Stimulated activated CD4-positive, alpha-beta T cell treated with anti-CD3 and anti-CD28 coated beads, Interleukin-2, amount 100 ng/mL, for 24 hours (primary cell): Measurements from ENCODE around the gene TRMT10B.
"Not testable (repeated sequence)": the region's sequence is repeated elsewhere in the genome, so short reads cannot be mapped to it uniquely, and the experiment has no call there.

Source experiments
- DNase-seq, 2 donors: peaks; one replicate each; pipeline ENCODE4 v3.0.0-alpha.2; 2020

Gene TRMT10B

DNA sequence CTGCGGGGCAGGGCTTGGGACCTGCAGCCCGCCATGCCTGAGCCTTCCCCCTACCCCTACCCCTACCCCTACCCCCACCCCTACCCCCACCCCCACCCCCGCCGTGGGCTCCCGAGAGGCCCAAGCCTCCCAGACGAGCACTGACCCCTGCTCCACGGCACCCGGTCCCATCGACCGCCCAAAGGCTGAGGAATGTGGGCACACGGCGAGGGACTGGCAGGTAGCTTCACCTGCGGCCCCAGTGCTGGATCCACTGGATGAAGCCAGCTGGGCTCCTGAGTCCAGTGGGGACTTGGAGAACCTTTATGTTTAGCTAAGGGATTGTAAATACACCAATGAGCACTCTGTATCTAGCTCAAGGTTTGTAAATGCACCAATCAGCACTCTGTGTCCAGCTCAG is 1.5 kb upstream of the TRMT10B start:
- not testable (repeated sequence) for DNase-seq

DNA sequence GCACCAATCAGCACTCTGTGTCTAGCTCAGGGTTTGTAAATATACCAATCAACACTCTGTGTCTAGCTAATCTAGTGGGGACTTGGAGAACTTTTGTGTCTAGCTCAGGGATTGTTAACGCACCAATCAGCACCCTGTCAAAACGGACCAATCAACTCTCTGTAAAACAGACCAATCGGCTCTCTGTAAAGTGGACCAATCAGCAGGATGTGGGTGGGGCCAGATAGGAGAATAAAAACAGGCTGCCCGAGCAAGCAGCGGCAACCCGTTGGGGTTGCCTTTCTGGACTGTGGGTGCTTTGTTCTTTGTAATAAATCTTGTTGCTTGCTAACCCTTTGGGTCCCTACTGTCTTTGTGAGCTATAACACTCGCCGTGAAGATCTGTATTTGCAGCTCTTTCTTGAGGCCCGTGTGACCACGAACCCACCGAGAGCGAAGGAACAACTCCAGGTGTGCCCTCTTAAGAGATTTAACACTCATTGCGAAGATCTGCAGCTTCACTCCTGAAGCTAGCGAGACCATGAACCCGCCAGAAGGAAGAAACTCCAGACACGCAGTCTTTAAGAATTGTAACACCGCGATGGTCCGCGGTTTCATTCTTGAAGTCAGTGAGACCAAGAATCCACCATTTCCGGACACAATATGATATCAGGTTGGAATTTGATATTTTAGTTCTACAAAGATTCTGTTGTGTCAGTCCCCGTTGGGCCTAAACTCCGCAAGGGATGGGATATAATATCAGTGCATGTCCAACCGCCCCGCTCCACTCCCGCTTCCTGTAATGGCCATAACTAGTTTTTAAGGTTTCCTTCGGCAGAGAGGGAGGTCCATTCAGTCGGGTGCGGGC is 740 bp upstream of the TRMT10B start:
- DNase-seq = peak in 1 of 2 donors; percentile 16

DNA sequence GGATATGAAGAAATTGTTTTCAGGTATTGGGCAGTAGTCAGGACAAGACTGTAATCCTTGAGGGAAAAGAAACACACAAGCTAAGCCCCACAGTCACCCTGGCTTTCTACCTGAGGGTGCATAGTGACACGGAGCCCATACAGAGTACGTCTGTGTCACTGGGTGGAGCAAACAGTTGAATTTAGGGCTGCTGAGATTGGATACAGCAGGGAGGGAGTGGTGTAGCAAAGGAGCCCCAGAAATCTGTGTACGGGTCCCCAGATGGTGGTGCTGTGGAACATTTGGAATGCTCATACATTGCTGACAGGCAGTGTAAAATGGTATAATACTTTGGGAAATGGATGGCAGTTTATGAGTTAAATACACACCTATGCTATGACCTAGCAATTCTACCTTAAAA is 5.1 kb downstream of the TRMT10B start:
- no peak for DNase-seq

DNA sequence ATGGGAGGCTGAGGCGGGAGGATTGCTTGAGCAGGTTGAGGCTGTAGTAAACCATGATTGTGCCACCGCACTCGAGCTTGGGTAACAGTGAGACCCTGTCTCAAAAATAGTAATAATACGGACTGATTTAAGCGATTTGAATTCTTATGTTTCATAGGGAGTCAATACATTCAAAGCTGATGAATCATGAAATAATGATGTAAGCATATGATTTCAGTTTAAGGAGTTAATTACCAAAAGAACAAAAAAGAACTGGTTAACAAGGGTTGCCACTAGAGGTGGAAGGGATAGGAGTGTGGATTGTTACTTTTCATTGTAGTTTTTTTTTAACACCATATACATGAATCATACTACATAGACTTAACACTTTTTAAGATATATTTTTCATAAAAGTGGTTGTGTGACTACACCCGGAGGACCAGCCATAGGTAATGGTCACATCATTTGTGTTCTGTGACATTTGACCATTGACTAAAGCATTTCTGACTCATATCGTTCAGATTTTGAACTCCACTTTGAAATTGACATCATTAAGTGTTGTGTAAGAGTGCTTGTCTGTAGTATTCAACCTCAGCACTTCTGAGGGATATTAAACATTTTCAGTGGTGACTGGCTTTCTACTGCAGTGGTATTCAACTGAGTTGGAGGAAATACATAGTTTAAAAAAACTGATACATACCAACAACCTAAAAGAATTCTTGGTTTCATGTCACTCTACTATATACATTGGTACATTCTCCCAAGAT is 7.0 kb downstream of the TRMT10B start:
- DNase-seq = no peak

DNA sequence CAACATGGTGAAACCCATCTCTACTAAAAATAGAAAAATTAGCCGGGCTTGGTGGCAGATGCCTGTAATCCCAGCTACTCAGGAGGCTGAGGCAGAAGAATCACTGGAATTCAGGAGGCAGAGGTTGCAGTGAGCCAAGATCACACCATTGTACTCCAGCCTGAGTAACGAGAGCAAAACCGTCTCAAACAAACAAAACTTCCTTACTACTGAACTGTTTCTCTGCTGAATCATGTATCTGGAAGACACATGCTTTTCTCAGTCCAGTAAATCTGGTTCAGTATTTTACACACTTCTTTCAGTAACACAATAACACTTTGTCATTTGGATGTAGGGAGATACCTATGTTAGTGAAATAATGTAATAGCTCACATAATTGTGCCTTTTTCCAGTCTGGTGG is 7.9 kb downstream of the TRMT10B start:
- no peak for DNase-seq

DNA sequence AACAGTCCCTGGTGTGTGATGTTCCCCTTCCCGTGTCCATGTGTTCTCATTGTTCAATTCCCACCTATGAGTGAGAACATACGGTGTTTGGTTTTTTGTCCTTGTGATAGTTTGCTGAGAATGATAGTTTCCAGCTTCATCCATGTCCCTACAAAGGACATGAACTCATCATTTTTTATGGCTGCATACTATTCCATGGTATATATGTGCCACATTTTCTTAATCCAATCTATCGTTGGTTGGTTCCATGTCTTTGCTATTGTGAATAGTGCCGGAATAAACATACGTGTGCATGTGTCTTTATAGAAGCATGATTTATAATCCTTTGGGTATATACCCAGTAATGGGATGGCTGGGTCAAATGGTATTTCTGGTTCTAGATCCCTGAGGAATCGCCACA is 11.7 kb downstream of the TRMT10B start:
- not testable (repeated sequence) for DNase-seq

DNA sequence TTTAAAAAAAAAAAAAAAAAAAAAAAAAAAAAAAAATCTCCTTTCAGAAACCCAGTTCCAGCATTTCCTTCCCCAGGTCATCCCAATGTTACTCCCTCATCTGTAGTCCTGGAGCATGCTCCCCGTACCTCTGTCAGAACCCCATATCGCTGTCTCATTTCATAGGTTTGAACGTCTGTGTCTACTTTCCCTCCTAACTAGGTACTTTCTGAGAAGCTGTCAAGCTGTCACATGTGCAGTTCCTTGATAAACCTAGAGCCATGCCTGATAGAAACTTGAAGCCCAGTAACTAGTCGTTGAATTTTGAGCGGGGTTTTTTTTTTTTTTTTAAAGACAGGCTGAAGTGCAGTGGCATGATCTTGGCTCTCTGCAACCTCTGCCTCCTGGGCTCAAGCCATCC is 15.7 kb downstream of the TRMT10B start:
- no peak for DNase-seq

DNA sequence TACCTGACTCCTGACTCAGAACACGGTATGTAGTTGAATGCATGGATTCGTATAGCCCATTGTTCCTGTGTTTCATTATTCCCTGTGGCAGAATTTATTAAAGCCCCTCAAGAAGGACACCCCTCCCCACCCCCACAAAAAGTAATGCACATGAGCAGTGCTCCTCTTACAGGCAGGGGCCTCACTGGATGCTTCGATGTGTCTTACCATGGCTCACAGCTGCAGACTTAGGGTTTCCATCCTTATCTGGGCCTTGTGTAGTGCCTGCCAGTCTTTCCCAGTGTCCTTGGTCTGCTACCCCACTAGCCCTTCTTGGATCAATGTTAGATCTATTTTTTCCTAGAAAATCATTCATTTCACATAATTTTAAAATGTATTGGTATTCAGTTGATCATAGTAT is 16.4 kb downstream of the TRMT10B start:
- DNase-seq = no peak

DNA sequence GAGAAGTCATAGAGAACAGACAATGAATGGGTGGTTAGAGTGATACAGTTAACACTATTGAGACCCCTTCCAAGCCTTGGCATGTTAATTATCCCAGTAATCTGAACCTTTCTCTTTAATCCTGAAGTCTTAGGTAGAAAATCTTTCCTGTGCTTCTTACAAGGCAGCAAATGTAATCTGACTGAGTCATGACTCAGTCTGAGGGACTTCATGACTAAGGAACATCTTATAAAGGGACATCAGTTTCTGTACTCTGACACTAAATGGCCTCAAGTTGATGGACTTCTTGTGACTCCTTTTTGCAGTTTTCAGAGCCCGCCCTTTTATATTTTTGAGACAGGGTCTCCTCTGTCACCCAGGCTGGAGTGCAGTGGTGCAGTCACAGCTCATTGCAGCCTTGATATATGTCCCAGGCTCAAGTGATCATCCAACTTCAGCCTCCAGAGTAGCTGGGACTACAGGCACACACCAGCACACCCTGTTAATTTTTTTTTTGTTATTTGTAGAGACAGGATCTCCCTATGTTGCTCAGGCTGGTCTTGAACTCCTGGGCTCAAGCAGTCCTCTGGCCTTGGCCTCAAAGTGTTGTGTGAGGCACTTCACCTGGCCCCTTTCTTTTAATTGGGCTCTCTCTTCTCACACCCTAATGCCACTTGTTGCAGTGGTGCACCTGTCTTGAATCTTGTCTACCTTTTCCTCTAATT is 21.8 kb downstream of the TRMT10B start:
- no peak for DNase-seq

DNA sequence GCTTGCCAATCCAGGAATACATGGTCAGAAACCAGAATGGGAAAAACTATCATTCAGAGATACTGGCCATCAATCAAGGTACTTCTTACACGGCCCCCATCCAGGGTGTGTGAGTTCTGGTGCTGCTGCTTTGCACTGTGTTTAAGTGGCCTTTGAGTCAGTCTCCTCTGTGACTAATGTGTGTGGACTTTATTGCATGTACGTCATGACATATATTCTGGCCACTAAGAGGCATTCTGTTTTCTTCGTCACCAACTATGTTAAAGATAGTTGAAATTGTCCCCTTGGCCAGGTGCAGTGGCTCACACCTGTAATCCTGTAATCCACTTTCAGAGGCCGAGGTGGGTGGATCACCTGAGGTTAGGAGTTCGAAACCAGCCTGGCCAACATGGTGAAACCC is 22.7 kb downstream of the TRMT10B start:
- no peak for DNase-seq

DNA sequence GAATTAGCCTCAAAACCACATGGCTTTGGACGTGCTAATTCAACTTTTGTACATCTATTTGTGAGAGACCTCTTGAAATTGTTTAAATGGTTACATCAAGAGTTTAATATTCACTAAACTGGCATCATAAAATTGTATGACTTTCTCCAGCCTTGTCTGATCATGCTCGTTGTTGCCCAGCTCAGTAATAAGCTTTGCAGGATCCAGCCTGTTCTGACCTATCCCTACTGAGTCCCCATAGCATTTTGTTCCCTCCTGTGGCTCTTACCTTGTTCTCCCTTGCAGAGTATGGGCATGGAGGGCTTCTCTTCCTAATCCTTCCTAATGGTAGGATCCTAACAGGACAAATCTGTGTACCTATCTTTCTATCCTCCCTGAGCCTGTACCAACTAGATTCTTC is 24.9 kb downstream of the TRMT10B start:
- DNase-seq = no peak

DNA sequence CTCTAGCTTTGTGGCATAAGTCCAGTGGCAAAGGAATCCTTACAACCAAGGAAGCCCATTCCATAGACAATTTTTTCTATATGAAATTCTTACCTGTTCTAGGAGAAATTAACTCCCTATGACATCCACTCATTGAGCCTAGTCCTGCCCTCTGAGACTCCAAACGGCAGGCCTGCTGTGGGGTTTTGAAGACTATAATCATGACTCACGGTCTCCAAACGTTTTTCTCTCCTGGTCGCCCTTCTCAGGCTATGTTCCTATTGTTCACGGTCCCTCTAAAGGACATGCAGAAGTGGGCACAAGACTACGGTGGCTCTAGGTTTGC is 30.6 kb downstream of the TRMT10B start:
- no peak for DNase-seq

DNA sequence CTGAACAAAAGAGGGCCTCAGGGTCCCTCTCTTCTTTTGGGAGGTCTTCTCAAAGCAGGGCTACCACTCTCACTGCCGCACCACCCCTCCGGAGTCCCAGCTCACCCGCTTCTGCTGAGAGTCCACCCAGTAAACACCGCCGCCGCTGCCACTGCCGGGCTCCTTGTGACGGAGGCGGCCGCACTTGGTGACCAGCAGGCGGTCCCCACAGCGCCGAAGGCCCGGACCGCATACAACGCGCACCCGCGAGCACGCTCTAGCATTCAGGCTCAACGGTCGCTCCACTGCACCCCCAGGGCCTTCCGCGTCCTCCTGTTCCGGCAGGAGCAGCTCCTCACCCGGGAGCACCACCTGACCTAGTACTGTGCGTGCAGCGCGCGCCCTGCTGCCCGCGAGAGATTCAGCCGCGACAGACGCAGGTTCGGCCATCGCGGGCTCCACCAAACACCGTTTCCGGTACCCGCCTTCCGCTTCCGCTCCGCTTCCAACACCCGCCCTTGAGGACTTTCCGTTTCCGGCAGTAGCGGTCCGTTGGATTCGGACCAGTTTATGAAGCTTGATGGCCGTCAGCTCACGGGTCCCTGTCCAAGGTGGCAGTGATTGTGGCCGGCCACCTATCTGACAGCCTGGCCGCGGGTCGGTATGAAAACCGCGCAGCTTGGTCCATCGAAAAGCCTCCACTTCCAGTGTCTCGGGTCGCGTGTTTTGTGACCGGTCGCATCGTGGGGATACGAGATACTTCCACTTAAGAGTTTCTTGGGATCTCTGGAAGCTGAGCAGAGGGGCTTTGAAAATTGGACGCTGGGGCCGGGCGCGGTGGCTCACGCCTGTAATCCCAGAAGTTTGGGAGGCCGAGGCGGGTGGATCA is 31.2 kb downstream of the TRMT10B start, which contains the start of gene EXOSC3:
TSS of gene EXOSC3 (minus strand) at position 449 of the 868 bp plus-strand sequence. CDS start at position 429, 20 bp downstream.
- peak; percentile 89 to 90 for DNase-seq

DNA sequence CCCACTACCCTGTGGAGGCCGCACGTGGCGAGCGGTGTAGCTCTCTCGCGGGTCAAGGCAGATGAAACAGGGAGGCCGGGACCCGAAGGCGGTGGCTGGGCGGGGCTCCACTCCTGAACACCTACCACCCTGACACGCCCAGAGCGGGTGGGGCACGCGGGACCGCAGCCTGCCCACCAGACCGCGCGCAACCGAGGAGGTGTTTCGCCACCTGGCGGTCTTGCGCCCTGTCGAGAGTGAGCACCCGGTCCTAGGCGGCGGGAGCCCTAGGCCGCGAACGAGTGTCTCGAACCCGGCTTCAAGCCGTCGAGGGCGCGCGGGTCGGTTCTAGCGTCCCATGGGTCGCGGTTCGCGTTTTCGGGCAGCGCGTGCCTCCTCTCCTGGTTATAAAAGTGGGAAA is 33.5 kb downstream of the TRMT10B start:
- DNase-seq = no peak

DNA sequence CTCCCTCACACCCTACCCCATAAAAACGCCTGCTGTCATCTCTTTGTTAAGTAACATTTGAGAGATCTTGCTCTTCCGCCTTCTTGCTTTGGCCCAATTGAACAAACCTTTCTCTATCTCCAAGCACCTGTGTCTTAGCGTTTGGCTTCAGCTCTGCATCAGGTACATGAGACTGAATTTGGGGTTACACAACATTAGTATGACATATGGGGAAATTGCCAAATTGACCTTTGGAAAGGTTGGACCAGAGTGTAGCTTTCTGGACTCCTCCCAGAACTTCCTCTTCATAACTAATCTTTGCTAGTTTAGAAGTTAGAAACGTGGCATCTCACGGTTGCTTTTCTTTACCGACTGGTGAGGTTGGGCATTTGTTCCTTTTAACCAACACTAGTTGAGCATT is 34.7 kb downstream of the TRMT10B start:
- DNase-seq = no peak

DNA sequence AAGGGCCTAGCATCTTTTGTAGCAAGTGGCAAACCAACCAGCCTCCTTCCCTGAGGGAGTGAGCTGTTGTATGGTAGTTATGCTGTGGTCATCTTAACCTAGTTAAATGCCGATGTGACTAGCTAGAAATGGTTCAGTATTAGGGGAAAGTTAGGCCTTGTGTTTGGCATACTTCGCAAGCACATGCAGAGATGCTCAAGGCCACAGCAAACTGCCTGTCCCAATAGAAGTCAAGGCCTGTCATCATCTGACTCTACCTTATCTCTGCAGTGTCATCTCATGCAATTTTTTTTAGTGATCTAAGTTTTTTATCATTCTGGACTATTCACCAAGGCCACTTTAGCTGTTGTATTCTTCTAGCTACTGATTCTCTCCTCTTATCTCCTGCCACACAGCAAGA is 36.5 kb downstream of the TRMT10B start:
- no peak for DNase-seq

DNA sequence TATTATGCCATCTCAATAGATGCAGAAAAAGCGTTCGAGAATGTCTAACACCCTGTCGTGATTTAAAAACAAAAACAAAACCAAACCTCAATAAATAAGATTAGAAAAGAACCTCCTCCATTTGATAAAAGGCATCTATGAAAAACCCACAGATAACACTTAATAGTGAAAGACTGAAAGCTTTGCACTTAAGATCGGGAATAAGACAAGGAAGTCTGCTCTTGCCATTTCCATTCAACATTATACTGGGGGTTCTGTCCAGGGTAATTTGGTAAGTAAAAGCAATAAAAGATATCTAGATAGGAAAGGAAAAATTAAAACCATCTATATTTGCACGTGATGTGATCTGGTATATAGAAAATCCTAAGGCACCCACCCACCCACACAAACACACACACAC is 38.5 kb downstream of the TRMT10B start:
- DNase-seq = no peak

DNA sequence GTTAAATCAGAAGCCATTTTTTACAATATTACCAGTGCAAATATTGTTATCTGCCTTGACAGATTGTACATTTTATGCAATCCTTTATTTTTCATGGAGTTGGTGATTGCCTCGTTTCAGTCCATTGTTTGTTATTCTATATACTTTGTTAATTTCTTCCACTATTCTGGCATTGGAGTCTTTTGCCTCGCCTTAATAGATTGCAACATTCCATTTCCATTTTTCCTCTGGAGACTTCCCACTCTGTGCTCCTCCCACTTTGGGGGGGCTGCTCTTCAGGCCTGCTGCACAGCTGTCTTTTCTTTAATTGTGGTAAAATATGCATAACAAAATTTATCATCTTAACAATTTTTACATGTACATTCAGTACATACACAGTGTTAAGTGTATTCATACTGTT is 42.6 kb downstream of the TRMT10B start:
- no peak for DNase-seq

DNA sequence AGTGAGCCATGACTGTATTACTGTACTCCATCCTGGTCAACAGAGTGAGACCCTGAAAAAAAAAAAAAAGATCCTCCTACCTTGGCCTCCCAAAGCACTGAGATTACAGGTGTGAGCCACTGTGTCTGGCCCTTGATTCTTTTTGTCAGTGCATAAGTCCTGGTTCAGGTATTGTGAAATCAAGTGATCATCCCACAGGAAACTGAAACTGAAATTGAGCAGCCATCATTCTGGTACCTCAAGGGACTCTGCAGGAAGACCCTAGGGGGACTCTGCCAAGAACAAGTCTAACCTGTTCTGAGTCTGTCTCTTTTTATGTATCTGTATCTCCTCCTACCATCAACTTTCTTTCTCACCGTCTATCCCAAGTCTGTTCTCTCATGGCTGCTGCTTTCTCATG is 45.1 kb downstream of the TRMT10B start:
- DNase-seq = no peak

DNA sequence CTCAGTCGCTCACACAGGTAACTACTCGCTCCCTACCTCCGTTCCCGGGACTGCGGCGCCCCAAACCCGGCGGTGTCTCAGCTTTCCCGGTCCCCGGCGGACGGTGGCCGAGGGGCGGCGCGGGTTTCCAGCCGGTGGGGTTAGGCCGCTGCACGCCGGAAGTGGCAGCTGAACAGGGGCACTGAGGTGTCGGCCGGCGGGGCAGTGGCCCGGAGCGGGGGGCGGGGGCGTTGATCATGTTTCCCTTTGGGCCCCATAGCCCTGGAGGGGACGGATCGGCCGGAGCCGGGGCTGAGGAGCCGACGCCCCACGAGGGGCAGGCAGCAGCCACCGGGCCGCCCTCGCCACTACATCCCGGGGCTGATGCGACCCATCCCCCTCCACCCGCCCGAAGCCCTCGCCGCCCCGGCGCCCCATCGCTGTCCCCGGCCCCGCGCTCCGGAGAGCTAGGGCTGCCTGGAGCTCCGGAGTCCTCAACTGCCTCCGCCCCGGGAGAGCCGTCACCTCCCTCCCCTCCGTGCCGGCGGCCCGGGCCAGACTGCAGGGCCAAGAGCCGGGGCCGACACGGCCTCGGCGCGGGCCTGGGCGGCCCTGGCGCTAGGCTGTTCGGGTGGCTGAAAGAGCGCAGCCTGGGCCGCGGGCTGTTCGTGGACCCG is 47.2 kb downstream of the TRMT10B start, which contains the start of gene DCAF10:
TSS of gene DCAF10 (plus strand) at position 167 of the 656 bp plus-strand sequence. CDS start at position 237, 70 bp downstream.
- DNase-seq = peak; percentile 92

DNA sequence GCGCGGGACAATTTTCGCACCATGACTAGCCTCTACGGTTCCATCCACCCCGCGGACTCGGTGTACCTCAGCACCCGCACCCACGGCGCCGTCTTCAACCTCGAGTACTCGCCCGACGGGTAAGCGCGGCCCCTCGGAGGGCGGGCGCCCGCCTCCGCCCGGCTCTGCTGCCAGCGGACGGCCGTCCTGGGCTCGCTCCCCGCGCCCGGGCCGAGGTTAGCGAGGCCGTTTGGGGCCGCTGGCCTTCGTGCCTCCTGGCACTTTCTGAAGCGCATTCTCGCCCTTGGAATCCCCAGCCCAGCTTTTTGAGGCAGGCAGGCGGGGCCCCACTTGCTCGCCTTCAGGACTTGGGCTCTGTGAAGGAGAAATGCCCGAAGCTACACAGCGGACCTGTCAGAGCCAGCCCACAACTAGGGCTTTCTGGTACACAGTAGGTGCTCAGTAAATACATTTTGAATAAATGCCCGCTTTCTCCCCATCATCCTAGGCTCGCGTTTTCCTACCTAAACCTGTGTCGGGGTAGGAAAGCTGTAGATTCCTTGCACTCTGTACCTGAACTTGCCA is 47.8 kb downstream of the TRMT10B start:
- DNase-seq = peak; percentile 46 to 57
